Astrocyte of the cerebellum (primary cell): ENCODE data around the gene RGS6.

Experiments
- DNase-seq: peaks from one replicate; pipeline ENCODE4 v3.0.0-alpha.2; 2011; ENCODE audit warnings: low read depth
- H3K4me3 ChIP-seq: 2 replicates; pipeline ENCODE4 v1.5.1; 2011; ENCODE audit warnings: mild to moderate bottlenecking, low read depth, low read length, moderate library complexity
- in situ Hi-C: cut with HindIII; loops from 2 replicates; pipeline ENCODE4 v1.10.0; 2017; ENCODE audit warnings: low sequenced_read_pairs
- TF ChIP-seq, protein P1 (sequence below): IDR thresholded peaks from 2 replicates; pipeline ENCODE4 v1.5.1; 2012; ENCODE audit warnings: low read length, low read depth, moderate library complexity, mild to moderate bottlenecking; ENCODE audit errors: missing control alignments

Gene RGS6

DNA sequence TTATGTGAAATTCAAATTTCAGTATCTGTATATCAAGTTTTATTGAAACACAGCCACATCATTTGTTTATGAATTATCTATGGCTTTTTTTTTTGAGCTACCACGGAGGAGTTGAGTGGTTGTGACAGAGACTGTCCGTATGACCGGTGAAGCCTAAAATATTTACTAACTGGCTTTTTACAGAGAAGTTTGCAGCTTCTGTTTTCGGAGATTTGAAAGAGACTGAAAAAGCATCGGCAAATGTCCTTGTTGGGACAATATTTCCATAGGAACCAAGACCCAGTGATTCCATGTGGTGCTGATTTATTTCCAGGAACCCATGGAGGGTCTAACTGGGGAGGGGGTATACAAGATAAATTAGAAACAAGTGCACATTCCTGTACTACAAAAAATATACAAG, 56.2 kb downstream of the RGS6 start:
- no peak for DNase-seq
- in situ Hi-C loops, result no loop called here
- H3K4me3 ChIP-seq, result no peak overlapping the region
- TF ChIP-seq, protein P1, sequence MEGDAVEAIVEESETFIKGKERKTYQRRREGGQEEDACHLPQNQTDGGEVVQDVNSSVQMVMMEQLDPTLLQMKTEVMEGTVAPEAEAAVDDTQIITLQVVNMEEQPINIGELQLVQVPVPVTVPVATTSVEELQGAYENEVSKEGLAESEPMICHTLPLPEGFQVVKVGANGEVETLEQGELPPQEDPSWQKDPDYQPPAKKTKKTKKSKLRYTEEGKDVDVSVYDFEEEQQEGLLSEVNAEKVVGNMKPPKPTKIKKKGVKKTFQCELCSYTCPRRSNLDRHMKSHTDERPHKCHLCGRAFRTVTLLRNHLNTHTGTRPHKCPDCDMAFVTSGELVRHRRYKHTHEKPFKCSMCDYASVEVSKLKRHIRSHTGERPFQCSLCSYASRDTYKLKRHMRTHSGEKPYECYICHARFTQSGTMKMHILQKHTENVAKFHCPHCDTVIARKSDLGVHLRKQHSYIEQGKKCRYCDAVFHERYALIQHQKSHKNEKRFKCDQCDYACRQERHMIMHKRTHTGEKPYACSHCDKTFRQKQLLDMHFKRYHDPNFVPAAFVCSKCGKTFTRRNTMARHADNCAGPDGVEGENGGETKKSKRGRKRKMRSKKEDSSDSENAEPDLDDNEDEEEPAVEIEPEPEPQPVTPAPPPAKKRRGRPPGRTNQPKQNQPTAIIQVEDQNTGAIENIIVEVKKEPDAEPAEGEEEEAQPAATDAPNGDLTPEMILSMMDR, result no peak

DNA sequence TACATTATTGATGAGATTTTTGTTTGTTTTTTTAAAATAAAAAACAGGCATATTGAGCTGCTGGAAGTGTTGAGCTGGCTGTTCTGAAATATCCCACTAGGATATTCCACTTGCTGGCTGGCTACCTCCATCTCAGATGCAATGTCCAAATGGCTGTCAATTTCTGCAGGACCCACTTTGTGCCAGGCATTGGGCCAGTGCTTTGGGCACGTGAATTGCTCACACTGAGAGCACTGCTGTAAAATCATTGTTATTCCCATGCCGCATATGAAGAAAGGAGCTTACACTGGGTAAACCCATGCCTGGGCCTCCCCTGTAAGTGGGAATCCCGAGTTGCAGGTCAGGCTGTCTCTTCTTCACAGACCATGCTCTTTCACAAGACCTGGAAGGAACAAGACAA, 56.7 kb downstream of the RGS6 start:
- H3K4me3 ChIP-seq, result no peak overlapping the region
- DNase-seq, result no peak
- TF ChIP-seq, protein P1, result no peak
- in situ Hi-C loops, result no loop called here

DNA sequence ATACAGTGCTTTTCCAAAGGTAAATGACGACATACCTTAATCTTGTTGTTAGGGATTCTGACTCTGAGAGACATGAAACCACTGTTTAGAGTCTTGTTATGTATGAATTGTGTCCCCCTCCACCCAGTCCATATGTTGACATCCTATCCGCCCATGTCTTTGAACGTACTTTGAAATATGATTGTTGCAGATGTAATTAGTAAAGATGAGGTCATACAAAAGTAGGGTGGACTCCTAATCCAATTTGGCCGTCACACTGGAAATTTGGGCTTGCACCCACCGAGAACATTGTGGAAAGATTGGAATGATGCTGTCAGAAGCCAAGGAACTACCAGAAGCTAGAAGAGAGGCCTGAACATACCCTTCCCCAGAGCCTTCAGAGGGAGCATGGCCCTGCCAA, 62.2 kb downstream of the RGS6 start:
- no peak for DNase-seq
- TF ChIP-seq, protein P1, result no peak
- H3K4me3 ChIP-seq, result no peak overlapping the region
- in situ Hi-C loops, result no loop called here

DNA sequence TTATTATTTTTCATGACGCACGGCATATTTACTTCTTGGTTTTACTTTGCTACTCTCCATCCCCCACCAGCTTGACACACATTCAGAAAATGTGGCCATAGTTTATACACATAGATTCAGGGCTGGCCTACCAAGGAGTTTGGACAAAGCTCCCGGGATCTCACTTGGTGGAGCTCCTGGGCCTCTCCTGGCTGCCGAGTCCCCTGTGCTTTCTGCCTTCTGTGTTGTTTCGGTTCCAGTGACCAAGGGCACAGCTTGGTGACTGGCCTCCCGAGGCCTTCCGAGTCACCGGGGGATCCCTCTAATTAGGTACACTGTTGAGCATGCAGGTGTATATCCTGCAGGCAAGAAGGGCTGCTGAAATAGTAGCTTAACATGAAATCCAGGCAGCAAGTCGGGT, 63.5 kb downstream of the RGS6 start:
- TF ChIP-seq, protein P1, result no peak
- in situ Hi-C loops, result no loop called here
- DNase-seq, result no peak
- H3K4me3 ChIP-seq, result no peak overlapping the region

DNA sequence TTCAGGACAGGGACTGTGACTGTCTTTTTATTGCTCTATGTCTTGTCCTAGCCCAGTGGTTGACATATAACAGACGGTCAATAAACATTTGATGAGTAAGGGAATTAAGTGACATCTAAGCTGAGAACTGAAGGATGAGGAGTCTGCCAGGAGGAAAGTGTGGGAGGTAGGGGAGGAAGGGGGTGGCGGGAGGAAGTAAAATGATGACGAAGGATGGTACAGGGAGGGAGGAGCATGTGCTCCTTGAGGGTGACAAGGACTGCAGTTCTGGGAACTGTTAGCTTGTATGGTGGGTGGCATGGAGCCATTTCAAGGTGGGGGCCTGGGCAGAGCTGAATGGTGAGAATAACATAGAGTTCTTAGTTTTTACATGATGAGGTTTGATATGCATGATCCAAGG, 64.4 kb downstream of the RGS6 start:
- no peak for DNase-seq
- in situ Hi-C loops, result no loop called here
- no peak overlapping the region for H3K4me3 ChIP-seq
- TF ChIP-seq, protein P1, result no peak

DNA sequence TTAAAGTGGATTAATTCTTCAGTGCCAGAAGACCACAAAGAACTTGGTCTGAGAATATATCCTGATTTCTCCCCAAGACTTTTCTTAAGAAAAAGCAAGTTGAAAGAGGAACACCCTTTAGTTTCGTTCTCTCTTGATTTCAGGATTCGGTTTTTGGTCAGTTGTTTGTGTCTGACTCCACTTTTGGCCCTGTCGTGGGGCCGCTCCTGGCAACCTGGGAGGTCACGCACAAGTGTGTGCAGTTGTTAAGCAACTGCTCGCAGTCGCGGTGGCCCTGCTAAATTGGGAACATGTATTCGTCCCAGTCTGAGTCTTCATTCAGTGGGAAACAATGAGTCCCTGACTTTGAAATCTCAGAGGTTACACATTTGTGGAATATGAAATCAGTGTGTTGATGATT, 68.7 kb downstream of the RGS6 start:
- in situ Hi-C loops, result no loop called here
- DNase-seq, result no peak
- TF ChIP-seq, protein P1, result no peak
- H3K4me3 ChIP-seq, result no peak overlapping the region

DNA sequence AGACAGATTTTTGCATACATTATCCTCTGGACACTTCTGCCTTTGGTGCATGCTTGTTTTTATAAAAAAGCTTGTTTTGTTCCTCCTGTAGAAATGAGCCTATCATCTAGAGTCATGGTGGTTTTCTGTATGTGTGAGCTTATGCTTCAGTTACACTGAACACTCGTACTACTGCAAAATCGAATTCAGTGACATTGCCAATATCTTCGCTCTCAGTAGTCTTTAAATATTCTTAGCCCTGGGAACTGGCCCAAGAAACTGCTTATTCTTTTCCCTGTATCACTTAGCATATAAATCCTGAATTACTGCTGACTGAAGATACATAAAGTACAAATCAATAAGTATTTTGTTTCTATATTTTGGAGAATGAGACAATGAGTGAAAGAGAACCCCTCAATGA, 70.5 kb downstream of the RGS6 start:
- H3K4me3 ChIP-seq, result no peak overlapping the region
- DNase-seq, result no peak
- TF ChIP-seq, protein P1, result no peak
- in situ Hi-C loops, result no loop called here
